Raji (cell line): ENCODE measurements around the gene ZNF420.

Experiments
- POLR2A ChIP-seq: IDR thresholded peaks from 2 replicates; pipeline ENCODE4 v1.6.1; 2011; ENCODE audit warnings: low read depth, low read length, control low read depth; ENCODE audit not compliant: insufficient read depth

Gene ZNF420

DNA sequence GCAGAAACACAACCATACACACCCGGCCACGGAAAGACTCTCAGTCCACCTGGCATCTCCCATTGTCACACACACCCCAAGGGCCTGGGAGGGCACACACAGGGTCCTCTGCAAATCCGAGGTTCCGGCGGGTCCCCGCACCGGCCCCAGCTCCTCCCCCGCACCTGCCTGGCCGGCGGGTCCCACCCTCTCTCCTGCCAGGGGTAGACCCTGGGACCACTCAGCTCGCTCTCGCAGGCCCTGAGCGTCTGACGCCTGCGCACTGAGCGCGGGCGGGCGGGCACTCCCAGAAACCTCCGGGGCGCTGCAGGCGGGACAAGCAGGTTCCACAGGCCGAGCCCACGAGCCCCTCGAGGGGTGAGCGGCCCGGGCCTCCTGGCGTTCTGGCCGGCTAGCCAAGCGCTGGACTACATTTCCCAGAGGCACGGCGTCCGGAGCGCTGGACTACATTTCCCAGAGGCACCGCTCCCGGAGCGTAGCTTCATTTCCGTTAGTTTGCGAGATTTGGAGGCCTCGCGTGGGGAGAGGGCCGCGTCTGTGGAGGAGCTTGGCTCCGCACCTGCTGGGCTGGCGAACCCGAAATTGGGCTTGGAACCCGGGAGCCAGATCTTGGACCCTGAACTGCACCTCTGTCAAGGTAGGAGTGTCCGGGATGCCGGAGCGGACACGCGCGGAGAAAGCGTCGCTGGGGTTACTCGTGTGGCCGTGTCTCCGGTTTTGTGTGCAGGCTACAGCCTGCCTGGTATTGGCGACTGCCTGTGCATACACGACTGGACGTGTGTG is at the start of gene ZNF420:
TSS of gene ZNF420 (plus strand) at position 500 of the 783 bp plus-strand sequence. CDS start 10,686 bp downstream, outside the sequence.
- peak; percentile 35; the same call in 1 of the 2 replicates for TF ChIP-seq POLR2A

DNA sequence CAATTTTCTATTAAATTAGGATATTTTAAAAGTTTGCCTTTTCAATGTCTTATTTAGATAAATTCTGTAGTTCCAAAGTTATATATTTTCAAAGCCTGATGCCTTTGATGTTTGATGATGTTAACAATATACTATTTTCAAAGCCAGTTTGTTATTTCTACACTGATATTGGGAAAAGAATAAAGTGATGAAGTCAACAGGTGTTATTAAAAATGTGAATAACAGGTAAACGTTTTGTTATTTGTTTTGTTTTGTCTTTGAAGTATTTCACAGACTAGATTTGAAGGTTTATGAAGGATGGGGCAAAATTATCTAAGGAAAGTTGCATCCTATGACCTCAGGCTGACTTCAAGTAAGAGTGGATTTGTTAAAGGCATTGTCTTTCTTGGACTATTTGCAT is 33.1 kb upstream of the ZNF420 start:
- no peak for TF ChIP-seq POLR2A

DNA sequence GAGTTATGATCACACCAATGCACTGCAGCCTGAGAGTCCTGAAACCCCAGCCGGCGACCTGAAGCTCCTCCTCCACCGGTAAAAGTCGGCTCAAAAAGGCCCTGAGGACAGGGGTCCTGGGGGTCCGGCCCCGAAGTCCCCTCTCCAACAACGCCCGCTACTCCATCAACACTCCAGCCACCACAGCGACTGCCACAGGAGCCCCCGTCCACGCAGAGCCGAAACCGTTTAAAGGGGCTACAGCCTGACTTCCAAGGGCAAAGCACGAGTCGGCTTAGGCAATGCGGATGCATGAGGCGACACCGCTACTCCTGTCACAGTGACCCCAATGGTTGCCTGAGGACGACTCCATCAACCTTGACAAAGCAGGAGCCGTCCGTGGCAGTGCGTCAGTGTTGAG is 22.9 kb upstream of the ZNF420 start:
- no peak for TF ChIP-seq POLR2A

GRCh38 chr19:37056776-37057175 is 21.5 kb upstream of the ZNF420 start:
- no peak for TF ChIP-seq POLR2A

- TF ChIP-seq POLR2A, result no peak
Observed at GRCh38 chr19:37059142-37059541, 19.1 kb upstream of the ZNF420 start.

GRCh38 chr19:37074111-37074510 is 4.1 kb upstream of the ZNF420 start:
- TF ChIP-seq POLR2A, result no peak

DNA sequence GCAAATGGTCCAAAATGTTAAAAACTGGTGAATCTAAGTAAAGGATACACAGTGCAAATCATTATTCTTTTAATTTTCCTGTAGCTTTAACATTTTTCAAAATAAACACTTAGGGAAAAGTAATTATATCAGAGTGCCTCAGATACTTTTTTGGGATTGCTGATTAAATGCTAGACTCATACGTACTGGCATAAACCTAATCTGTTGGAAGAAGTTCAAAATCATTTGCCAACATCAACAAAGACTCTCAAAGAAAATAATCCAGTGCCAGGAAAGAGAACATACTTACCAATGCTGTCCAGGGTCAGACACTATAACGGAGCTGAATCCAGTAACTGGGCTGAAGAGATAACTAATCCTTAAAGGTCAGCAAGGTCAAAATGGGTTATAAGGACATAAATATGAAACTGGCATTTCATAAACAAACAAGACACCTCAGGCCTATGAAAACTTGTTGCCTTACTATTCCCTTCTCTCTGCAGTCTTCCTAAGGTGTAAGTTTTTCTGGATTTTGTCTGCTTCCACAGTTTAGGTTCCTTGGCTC is 3.3 kb upstream of the ZNF420 start:
- TF ChIP-seq POLR2A, result no peak

GRCh38 chr19:37077501-37077933 is 716 bp upstream of the ZNF420 start:
- TF ChIP-seq POLR2A, result no peak

DNA sequence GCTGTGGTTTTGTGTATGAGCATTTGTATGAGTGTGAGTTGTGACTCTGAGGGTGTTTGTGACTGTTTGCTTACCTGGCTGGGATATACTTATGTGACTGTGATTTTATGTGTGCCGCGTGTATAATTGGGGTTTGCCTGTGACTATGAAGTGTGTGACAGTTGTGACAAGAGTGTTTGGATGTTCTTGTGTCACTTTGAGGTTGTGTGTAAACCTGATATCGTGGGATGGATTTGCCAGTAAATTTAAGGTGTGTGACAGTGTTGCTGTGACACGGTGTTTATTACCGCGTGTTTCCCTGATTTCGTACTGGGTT is 442 bp downstream of the ZNF420 start:
- TF ChIP-seq POLR2A, result no peak

DNA sequence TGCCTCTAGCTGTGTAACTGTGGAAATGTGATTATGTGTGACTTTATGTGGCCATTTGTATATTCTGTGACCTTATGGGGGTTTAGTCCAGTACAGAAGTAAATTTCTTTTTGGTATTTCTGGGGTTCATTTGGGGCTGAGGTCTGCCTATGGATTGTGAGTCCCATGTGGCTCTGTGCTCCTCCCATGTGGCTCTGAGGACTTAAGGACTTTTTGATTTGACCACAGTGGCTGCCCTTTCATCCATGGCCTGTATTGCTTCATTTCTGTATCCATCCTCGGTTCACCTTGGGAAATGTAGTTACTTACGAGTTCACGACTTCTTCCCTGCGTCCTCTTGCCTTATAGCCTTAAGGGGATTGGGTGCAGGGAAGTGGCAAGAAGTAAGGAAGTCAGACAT is 1.0 kb downstream of the ZNF420 start:
- no peak for TF ChIP-seq POLR2A

GRCh38 chr19:37082307-37082706 is 4.1 kb downstream of the ZNF420 start:
- no peak for TF ChIP-seq POLR2A

- TF ChIP-seq POLR2A, result no peak
Observed at GRCh38 chr19:37087110-37087509, 8.9 kb downstream of the ZNF420 start.

DNA sequence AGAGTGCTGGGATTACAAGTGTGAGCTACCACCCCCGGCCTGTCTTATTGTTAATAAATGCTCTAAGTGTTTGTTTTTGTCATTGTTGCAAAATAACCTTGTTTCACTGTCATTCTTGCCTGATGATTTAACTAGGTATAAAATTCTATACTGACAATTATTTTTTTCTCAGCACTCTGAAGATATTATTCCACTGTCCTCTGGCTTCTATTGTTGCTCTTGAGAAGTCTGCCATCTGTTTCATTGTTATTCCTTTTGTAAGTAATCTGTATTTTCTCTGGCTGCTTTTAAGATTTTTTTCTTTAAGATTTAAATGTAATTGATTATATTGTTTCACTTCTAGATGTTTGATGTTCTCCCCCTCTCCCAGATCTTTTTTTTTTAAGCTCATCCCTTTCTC is 17.6 kb downstream of the ZNF420 start:
- TF ChIP-seq POLR2A, result no peak

DNA sequence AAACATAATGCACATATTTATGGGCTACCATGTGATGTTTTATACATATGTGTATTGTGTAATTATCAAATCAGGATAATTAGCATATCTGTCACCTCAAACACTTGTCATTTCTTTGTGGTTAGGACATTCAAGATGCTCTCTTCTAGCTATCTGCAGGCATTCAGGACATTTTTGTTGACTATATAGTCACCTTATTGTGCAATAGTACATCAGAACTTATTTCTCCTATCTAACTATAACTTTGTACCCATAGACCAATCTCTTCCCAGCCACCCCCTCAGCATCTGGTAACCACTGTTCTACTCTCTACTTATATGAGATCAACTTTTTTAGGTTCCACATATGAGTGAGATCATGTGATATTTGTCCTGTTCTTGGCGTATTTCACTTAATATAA is 20.3 kb downstream of the ZNF420 start:
- no peak for TF ChIP-seq POLR2A

DNA sequence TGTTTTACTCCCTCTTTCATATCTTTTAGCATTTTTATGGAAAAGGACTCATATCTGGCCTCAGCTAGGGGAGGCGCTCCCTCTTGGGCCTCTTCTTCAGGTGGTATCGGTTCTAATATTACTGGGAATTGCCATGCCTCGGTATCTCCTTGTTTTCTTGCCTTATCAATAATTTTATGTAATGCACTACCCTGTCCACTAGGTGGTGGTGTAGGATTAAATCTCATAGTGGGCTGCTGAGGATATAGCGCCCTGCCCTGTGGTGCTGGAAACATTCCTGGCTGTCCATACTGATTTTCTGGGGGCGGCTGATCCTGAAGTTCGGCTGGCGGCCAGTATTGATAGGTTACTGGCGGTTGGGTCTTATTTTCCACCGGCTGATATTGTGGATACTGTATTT is 35.8 kb downstream of the ZNF420 start:
- no peak for TF ChIP-seq POLR2A

GRCh38 chr19:37127999-37128820 is 50.0 kb downstream of the ZNF420 start:
- TF ChIP-seq POLR2A, result no peak

GRCh38 chr19:37128821-37129177 is 50.6 kb downstream of the ZNF420 start:
- no peak for TF ChIP-seq POLR2A

DNA sequence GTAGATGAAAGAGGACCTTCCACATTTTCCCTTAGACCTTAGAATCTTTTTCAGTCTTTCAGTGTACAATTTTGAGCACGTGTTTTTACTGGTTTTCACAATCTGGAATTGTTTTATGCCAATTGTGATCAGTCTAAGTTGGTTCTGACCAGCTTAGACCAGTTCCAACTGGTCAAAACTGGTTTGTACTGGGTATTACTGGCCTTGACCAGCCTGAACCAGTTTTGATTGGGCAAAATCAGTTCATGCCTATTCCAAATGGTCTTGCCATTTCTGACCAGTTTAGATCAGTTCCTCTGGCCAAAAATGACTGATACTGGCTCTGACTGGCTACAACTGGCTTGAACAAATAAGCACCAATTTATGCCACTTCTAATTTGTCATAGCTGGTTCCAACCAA is 57.9 kb downstream of the ZNF420 start:
- no peak for TF ChIP-seq POLR2A
